ENCODE data around the gene HLA-F.

The HLA-F gene

DNA sequence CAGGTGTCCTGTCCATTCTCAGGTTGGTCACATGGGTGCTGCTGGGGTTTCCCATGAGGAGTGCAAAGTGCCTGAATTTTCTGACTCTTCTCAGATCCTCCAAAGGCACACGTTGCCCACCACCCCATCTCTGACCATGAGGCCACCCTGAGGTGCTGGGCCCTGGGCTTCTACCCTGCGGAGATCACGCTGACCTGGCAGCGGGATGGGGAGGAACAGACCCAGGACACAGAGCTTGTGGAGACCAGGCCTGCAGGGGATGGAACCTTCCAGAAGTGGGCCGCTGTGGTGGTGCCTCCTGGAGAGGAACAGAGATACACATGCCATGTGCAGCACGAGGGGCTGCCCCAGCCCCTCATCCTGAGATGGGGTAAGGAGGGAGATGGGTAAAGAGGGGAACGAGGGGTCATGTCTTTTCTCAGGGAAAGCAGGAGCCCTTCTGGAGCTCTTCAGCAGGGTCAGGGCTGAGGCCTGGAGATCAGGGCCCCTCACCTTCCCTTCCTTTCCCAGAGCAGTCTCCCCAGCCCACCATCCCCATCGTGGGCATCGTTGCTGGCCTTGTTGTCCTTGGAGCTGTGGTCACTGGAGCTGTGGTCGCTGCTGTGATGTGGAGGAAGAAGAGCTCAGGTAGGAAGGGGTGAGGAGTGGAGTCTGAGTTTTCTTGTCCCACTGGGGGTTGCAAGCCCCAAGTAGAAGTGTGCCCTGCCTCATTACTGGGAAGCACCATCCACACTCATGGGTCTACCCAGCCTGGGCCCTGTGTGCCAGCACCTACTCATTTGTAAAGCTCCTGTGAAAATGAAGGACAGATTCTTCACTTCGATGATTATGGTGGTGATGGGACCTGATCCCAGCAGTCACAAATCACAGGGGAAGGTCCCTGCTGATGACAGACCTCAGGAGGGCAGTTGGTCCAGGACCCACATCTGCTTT, 2.0 kb downstream of the HLA-F start:
- H3K4me3 ChIP-seq (ENCODE audit: control insufficient read depth, low read depth, low read length) = no peak overlapping the region
- TF ChIP-seq, protein P1, sequence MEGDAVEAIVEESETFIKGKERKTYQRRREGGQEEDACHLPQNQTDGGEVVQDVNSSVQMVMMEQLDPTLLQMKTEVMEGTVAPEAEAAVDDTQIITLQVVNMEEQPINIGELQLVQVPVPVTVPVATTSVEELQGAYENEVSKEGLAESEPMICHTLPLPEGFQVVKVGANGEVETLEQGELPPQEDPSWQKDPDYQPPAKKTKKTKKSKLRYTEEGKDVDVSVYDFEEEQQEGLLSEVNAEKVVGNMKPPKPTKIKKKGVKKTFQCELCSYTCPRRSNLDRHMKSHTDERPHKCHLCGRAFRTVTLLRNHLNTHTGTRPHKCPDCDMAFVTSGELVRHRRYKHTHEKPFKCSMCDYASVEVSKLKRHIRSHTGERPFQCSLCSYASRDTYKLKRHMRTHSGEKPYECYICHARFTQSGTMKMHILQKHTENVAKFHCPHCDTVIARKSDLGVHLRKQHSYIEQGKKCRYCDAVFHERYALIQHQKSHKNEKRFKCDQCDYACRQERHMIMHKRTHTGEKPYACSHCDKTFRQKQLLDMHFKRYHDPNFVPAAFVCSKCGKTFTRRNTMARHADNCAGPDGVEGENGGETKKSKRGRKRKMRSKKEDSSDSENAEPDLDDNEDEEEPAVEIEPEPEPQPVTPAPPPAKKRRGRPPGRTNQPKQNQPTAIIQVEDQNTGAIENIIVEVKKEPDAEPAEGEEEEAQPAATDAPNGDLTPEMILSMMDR (conservative IDR thresholded peaks at IDR 0.05; ENCODE audit: control insufficient read depth, insufficient read depth, low read depth, low read length) = no peak
- no peak for DNase-seq (ENCODE audit: low read depth)

DNA sequence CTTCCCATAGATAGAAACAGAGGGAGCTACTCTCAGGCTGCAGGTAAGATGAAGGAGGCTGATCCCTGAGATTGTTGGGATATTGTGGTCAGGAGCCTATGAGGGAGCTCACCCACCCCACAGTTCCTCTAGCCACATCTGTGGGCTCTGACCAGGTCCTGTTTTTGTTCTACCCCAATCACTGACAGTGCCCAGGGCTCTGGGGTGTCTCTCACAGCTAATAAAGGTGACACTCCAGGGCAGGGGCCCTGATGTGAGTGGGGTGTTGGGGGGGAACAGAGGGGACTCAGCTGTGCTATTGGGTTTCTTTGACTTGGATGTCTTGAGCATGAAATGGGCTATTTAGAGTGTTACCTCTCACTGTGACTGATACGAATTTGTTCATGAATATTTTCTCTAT, 2.8 kb downstream of the HLA-F start:
- TF ChIP-seq, protein P1 (conservative IDR thresholded peaks at IDR 0.05; ENCODE audit: control insufficient read depth, insufficient read depth, low read depth, low read length) = no peak
- DNase-seq (ENCODE audit: low read depth) = no peak
- H3K4me3 ChIP-seq (ENCODE audit: control insufficient read depth, low read depth, low read length) = no peak overlapping the region

DNA sequence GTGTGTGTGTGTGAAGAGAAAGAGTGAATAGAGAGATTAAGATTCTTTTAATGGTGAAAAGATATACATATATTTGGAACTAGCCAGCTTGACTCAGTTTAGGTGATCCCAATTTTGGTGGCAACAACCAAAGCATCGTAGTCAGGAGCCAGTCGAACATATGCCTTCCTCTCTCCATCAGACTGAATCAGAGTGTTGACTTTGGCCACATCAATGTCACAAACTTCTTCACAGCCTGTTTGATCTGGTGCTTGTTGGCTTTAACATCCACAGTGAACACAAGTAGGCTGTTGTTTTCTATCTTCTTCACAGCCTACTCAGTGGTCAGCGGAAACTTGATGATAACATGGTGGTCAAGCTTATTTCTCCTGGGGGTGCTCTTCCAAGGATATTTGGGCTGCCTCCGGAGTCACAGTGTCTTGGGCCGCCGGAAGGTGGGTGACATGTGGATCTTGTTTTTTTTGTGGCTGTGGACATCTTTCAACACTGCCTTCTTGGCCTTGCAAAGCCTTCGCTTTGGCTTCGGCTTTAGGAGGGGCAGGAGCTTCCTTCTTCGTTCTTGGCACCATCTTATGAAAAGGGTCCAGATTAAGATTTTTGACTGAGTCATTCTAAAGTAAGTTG, 3.4 kb downstream of the HLA-F start:
- no peak for DNase-seq (ENCODE audit: low read depth)
- no peak overlapping the region for H3K4me3 ChIP-seq (ENCODE audit: control insufficient read depth, low read depth, low read length)
- TF ChIP-seq, protein P1 (conservative IDR thresholded peaks at IDR 0.05; ENCODE audit: control insufficient read depth, insufficient read depth, low read depth, low read length) = no peak

DNA sequence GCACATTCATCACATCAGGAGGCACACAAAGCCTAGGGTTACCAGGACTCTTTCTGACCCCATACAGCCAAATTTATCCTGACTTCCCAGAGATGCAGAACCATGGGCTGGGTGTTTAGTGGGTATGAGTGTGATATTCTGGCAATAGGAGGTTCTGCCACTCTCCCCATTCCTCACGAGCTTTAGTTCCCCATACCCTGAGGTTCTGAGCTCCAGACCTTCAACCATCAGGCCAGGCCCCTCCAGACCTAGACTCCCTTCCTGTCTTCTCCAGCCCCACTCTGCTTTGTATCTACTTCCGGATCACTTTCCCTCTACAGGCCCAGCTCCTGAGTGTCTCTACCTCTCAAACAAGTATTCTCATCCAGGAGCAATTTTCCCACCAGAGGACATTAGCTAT, 4.4 kb downstream of the HLA-F start:
- DNase-seq (ENCODE audit: low read depth) = no peak
- no peak overlapping the region for H3K4me3 ChIP-seq (ENCODE audit: control insufficient read depth, low read depth, low read length)
- TF ChIP-seq, protein P1 (conservative IDR thresholded peaks at IDR 0.05; ENCODE audit: control insufficient read depth, insufficient read depth, low read depth, low read length) = no peak

DNA sequence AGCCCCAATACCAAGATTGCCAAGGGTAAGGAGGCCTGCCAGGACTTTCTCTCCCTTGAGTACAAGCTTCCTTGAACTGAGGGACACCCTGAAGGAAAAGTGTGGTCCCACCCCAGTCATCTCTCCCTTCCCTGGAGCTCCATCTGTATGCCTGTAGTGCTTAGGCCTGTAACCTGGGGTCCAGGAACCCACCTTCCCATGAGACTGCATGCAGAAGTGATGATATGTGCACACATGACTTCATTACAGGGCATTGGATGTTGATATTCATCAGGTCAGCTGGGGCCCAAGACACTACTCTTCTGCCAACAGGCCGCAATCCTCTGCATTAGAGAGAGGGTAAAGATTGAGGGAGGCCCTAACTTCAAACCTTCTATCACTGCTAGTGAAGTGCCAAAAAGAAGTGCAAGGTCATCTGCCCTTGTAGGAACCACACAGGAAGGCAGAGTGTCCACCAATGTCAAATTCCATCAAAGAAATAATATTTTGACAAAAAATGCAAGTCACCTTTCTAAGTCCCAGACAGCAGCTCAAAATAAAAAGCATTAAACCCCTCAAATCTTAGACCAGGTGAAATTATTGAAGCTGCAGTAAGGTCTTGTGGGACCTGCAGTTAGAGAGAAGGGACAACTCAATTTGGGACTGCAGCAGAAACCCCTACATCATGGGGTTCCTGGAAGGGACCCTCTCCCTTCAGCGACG, 5.1 kb downstream of the HLA-F start:
- TF ChIP-seq, protein P1 (conservative IDR thresholded peaks at IDR 0.05; ENCODE audit: control insufficient read depth, insufficient read depth, low read depth, low read length) = no peak
- DNase-seq (ENCODE audit: low read depth) = no peak
- no peak overlapping the region for H3K4me3 ChIP-seq (ENCODE audit: control insufficient read depth, low read depth, low read length)

DNA sequence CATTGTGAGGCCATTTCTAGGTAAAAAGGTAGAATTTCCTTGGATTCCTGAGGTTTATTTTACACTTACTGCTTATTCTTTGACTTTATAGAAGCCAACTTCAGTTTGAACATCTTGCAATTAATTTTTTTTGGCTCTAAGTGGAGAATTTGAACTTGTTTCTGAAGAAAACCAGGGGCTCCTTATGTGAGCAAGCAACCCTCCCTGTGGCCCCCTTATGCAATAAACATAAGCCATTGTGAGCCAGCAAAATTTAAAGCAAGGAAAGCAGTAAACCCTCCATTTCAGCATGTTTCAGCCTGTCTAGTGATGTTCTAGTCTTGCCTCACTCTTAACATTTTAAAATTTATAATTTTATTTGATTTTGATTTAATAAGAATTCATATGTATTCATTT, 5.6 kb downstream of the HLA-F start:
- no peak overlapping the region for H3K4me3 ChIP-seq (ENCODE audit: control insufficient read depth, low read depth, low read length)
- TF ChIP-seq, protein P1 (conservative IDR thresholded peaks at IDR 0.05; ENCODE audit: control insufficient read depth, insufficient read depth, low read depth, low read length) = no peak
- DNase-seq (ENCODE audit: low read depth) = no peak
